Duodenal mucosa (tissue), 2 donors: ENCODE data around the gene SPOP.

Experiments
- H3K27ac ChIP-seq: one replicate; pipeline ENCODE4 v1.7.0; 2013; ENCODE audit warnings: low read depth, low read length
- H3K27me3 ChIP-seq, 2 donors: one replicate each; pipeline ENCODE4 v1.7.0; 2013; ENCODE audit warnings: low read length in 2 of 2, control low read depth in 1 of 2; ENCODE audit not compliant: insufficient read depth in 2 of 2, control insufficient read depth in 1 of 2
- H3K36me3 ChIP-seq, 2 donors: one replicate each; pipeline ENCODE4 v1.7.0; 2013; ENCODE audit warnings: low read length in 2 of 2, control low read depth in 1 of 2; ENCODE audit not compliant: insufficient read depth in 2 of 2, control insufficient read depth in 1 of 2
- H3K4me1 ChIP-seq, 2 donors: one replicate each; pipeline ENCODE4 v1.7.0; 2013; ENCODE audit warnings: low read length in 2 of 2, control low read depth in 1 of 2; ENCODE audit not compliant: insufficient read depth in 2 of 2, control insufficient read depth in 1 of 2
- H3K4me3 ChIP-seq, 2 donors: one replicate each; pipeline ENCODE4 v1.7.0; 2013; ENCODE audit warnings: low read length in 2 of 2, low read depth in 1 of 2
- H3K9ac ChIP-seq, 2 donors: one replicate each; pipeline ENCODE4 v1.7.0; 2013; ENCODE audit warnings: low read length in 2 of 2, low read depth in 1 of 2
- H3K9me3 ChIP-seq, 2 donors: one replicate each; pipeline ENCODE4 v1.7.0; 2013; ENCODE audit warnings: low read length in 2 of 2, control low read depth in 1 of 2; ENCODE audit not compliant: control insufficient read depth in 1 of 2

SPOP gene

GRCh38 chr17:49589577-49589927 is 88.3 kb downstream of the SPOP start:
- H3K36me3 ChIP-seq, result peaks cover 2 to 4% of the 10 kb centered on the region in 2 donors
- peaks cover 0 to 3% of the 10 kb centered on the region in 2 donors for H3K4me1 ChIP-seq
- H3K9ac ChIP-seq, result no peak overlapping the region
- no peak overlapping the region for H3K4me3 ChIP-seq
- H3K27me3 ChIP-seq, result no peaks in the 10 kb centered on the region
- H3K27ac ChIP-seq, result no peak overlapping the region
- H3K9me3 ChIP-seq, result no peaks in the 10 kb centered on the region

GRCh38 chr17:49588726-49589576 is 88.9 kb downstream of the SPOP start:
- H3K9ac ChIP-seq, result no peak overlapping the region
- H3K27ac ChIP-seq, result no peak overlapping the region
- H3K4me1 ChIP-seq, result peaks cover 0 to 3% of the 10 kb centered on the region in 2 donors
- H3K27me3 ChIP-seq, result no peaks in the 10 kb centered on the region
- no peak overlapping the region for H3K4me3 ChIP-seq
- H3K36me3 ChIP-seq, result peaks cover 2 to 4% of the 10 kb centered on the region in 2 donors
- no peaks in the 10 kb centered on the region for H3K9me3 ChIP-seq

- peaks cover 0 to 3% of the 10 kb centered on the region in 2 donors for H3K4me1 ChIP-seq
- no peak overlapping the region for H3K27ac ChIP-seq
Observed at GRCh38 chr17:49588312-49588711, 89.6 kb downstream of the SPOP start.

GRCh38 chr17:49587366-49588073 is 90.4 kb downstream of the SPOP start:
- H3K36me3 ChIP-seq, result peaks cover 1 to 2% of the 10 kb centered on the region in 2 donors
- H3K27me3 ChIP-seq, result no peaks in the 10 kb centered on the region
- H3K9ac ChIP-seq, result no peak overlapping the region
- no peak overlapping the region for H3K4me3 ChIP-seq
- peaks cover 0 to 3% of the 10 kb centered on the region in 2 donors for H3K4me1 ChIP-seq
- H3K27ac ChIP-seq, result no peak overlapping the region
- H3K9me3 ChIP-seq, result no peaks in the 10 kb centered on the region

More at GRCh38 chr17:49588312-49588711, 89.6 kb downstream of the SPOP start:
- no peaks in the 10 kb centered on the region for H3K27me3 ChIP-seq
- H3K9ac ChIP-seq, result no peak overlapping the region
- peaks cover 2 to 4% of the 10 kb centered on the region in 2 donors for H3K36me3 ChIP-seq
- H3K4me3 ChIP-seq, result no peak overlapping the region
- H3K9me3 ChIP-seq, result no peaks in the 10 kb centered on the region

- Histone ChIP-seq H3K9me3 (no peaks in the 10 kb centered on the region), H3K4me3 (no peak overlapping the region), H3K27me3 (no peaks in the 10 kb centered on the region), H3K27ac (no peak overlapping the region), H3K36me3 (peaks cover 0 to under 1% of the 10 kb centered on the region in 2 donors), H3K4me1 (peaks cover 0 to 3% of the 10 kb centered on the region in 2 donors), H3K9ac (no peak overlapping the region)
Observed at GRCh38 chr17:49585422-49586027, 92.4 kb downstream of the SPOP start.

GRCh38 chr17:49583889-49584288 is 94.0 kb downstream of the SPOP start:
- no peaks in the 10 kb centered on the region for H3K27me3 ChIP-seq
- H3K9ac ChIP-seq, result no peak overlapping the region
- H3K4me1 ChIP-seq, result peaks cover 0 to 3% of the 10 kb centered on the region in 2 donors
- H3K27ac ChIP-seq, result no peak overlapping the region
- no peak overlapping the region for H3K4me3 ChIP-seq
- H3K9me3 ChIP-seq, result no peaks in the 10 kb centered on the region
- H3K36me3 ChIP-seq, result no peaks in the 10 kb centered on the region

- Histone ChIP-seq H3K4me3 (no peak overlapping the region), H3K36me3 (no peaks in the 10 kb centered on the region), H3K9me3 (no peaks in the 10 kb centered on the region), H3K27ac (no peak overlapping the region), H3K27me3 (peaks cover 0 to under 1% of the 10 kb centered on the region in 2 donors), H3K9ac (no peak overlapping the region), H3K4me1 (peaks cover 0 to 3% of the 10 kb centered on the region in 2 donors)
Observed at GRCh38 chr17:49583226-49583625, 94.7 kb downstream of the SPOP start.

- Histone ChIP-seq H3K36me3 (no peaks in the 10 kb centered on the region), H3K9ac (no peak overlapping the region), H3K4me1 (peaks cover 0 to 3% of the 10 kb centered on the region in 2 donors), H3K4me3 (no peak overlapping the region), H3K27me3 (peaks cover 4 to 5% of the 10 kb centered on the region in 2 donors), H3K27ac (no peak overlapping the region), H3K9me3 (no peaks in the 10 kb centered on the region)
Observed at GRCh38 chr17:49582789-49583188, 95.1 kb downstream of the SPOP start.

GRCh38 chr17:49582055-49582722 is 95.7 kb downstream of the SPOP start:
- H3K27me3 ChIP-seq, result peaks cover 10 to 11% of the 10 kb centered on the region in 2 donors
- no peaks in the 10 kb centered on the region for H3K9me3 ChIP-seq
- H3K9ac ChIP-seq, result no peak overlapping the region
- H3K4me3 ChIP-seq, result no peak overlapping the region
- H3K36me3 ChIP-seq, result no peaks in the 10 kb centered on the region
- peaks cover 0 to 3% of the 10 kb centered on the region in 2 donors for H3K4me1 ChIP-seq
- H3K27ac ChIP-seq, result no peak overlapping the region
